GM23338 (cell line): Measurements from ENCODE around the gene ADAP1. TPM values are rescaled to one million over a fixed set of nuclear protein-coding genes. Genes with fewer than 3 reads are reported as not detected.

ENCODE experiments used
- ATAC-seq: fragments of 200-7000 bp; cut with Tn5 transposase; 3 replicates; pipeline ENCODE4 v1.9.1; 2020
- DNase-seq: peaks from one replicate; pipeline ENCODE4 v3.0.0-alpha.2; 2015; ENCODE audit warnings: low spot score
- H2AFZ ChIP-seq: fragments of 200-600 bp; sonication (generic); 2 replicates; pipeline ENCODE4 v1.8.0; 2016; ENCODE audit warnings: antibody characterized with exemption, mild to moderate bottlenecking, moderate library complexity
- H3F3A ChIP-seq: fragments of 200-600 bp; sonication (generic); replicated peaks from 2 replicates; pipeline ENCODE4 v1.8.0; 2017; ENCODE audit warnings: antibody characterized with exemption, mixed run types, low read depth
- H3K27ac ChIP-seq: fragments of 200-600 bp; sonication (generic); 2 replicates; pipeline ENCODE4 v1.6.1; 2016; ENCODE audit warnings: low read depth
- H3K27me3 ChIP-seq: fragments of 200-600 bp; sonication (generic); 2 replicates; pipeline ENCODE4 v1.8.0; 2016; ENCODE audit warnings: mild to moderate bottlenecking, mixed run types, moderate library complexity; ENCODE audit not compliant: insufficient read depth
- H3K36me3 ChIP-seq: fragments of 200-600 bp; sonication (generic); 2 replicates; pipeline ENCODE4 v1.8.0; 2016; ENCODE audit warnings: mild to moderate bottlenecking; ENCODE audit not compliant: insufficient read depth
- H3K4me1 ChIP-seq: fragments of 200-600 bp; sonication (generic); 2 replicates; pipeline ENCODE4 v1.8.0; 2016; ENCODE audit warnings: mild to moderate bottlenecking, moderate library complexity; ENCODE audit not compliant: insufficient read depth
- H3K4me2 ChIP-seq: fragments of 200-600 bp; sonication (generic); 2 replicates; pipeline ENCODE4 v1.7.1; 2017; ENCODE audit warnings: mixed run types
- H3K4me3 ChIP-seq: fragments of 200-600 bp; sonication (generic); 2 replicates; pipeline ENCODE4 v1.6.1; 2016; ENCODE audit warnings: mixed run types
- H3K79me2 ChIP-seq: fragments of 200-600 bp; sonication (generic); replicated peaks from 2 replicates; pipeline ENCODE4 v1.8.0; 2017; ENCODE audit warnings: mild to moderate bottlenecking; ENCODE audit not compliant: insufficient read depth
- H3K9me2 ChIP-seq: fragments of 200-600 bp; sonication (generic); 2 replicates; pipeline ENCODE4 v1.8.0; 2017; ENCODE audit not compliant: insufficient read depth
- H4K20me1 ChIP-seq: fragments of 200-600 bp; sonication (generic); replicated peaks from 2 replicates; pipeline ENCODE4 v1.8.0; 2017; ENCODE audit warnings: mild to moderate bottlenecking; ENCODE audit not compliant: insufficient read depth
- H3K27ac Mint-ChIP-seq: 2 replicates; pipeline ENCODE4 v1.8.0; 2020; ENCODE audit warnings: inconsistent platforms, mild to moderate bottlenecking, moderate library complexity, mixed read lengths
- H3K27me3 Mint-ChIP-seq: 3 replicates; pipeline ENCODE4 v1.8.0; 2022; ENCODE audit warnings: low read depth, mild to moderate bottlenecking, moderate library complexity, mixed read lengths, inconsistent platforms; ENCODE audit not compliant: insufficient read depth, poor library complexity
- H3K36me3 Mint-ChIP-seq: 3 replicates; pipeline ENCODE4 v1.8.0; 2021; ENCODE audit warnings: low read depth, mild to moderate bottlenecking, inconsistent platforms, moderate library complexity, mixed read lengths
- H3K4me1 Mint-ChIP-seq: 3 replicates; pipeline ENCODE4 v1.8.0; 2020; ENCODE audit warnings: mild to moderate bottlenecking, inconsistent platforms, mixed read lengths
- H3K4me3 Mint-ChIP-seq: 3 replicates; pipeline ENCODE4 v1.8.0; 2021; ENCODE audit warnings: moderate library complexity, mild to moderate bottlenecking, inconsistent platforms, mixed read lengths
- H3K9me3 Mint-ChIP-seq: 3 replicates; pipeline ENCODE4 v1.8.0; 2020; ENCODE audit warnings: moderate library complexity, mild to moderate bottlenecking, inconsistent platforms, mixed read lengths
- CREB1 ChIP-seq: fragments of 250-450 bp; sonication (Bioruptor Pico); IDR thresholded peaks from 2 replicates; pipeline ENCODE4 v1.5.0; 2020; ENCODE audit warnings: low read depth, mild to moderate bottlenecking, moderate library complexity
- EZH2 ChIP-seq: fragments of 200-600 bp; sonication (generic); IDR thresholded peaks from one replicate; pipeline ENCODE4 v1.8.0; 2017; ENCODE audit warnings: antibody characterized with exemption, mild to moderate bottlenecking, low read depth; ENCODE audit not compliant: unreplicated experiment
- JUNB ChIP-seq: IDR thresholded peaks from one replicate; pipeline ENCODE4 v1.6.1; 2016; ENCODE audit warnings: antibody characterized with exemption; ENCODE audit not compliant: unreplicated experiment
- NANOG ChIP-seq: IDR thresholded peaks from 2 replicates; pipeline ENCODE4 v1.6.1; 2016; ENCODE audit warnings: antibody characterized with exemption, borderline replicate concordance
- polyA plus RNA-seq: library from polyadenylated mRNA; unstranded; fragments of >200 nt; fragmentation: Nextera tagmentation; extraction: Ambion mirVana; gene quantifications from 2 replicates; pipeline ENCODE4 v1.2.1, GENCODE V29; 2016
- total RNA-seq: library from RNA; depleted of rRNA; stranded (reverse); fragments of >200 nt; shearing (Covaris generic); gene quantifications from 2 replicates; pipeline ENCODE4 v1.2.3, GENCODE V29; 2014
- TF ChIP-seq, protein P1 (sequence below): IDR thresholded peaks from 2 replicates; pipeline ENCODE4 v1.6.1; 2016; ENCODE audit warnings: antibody characterized with exemption
- TF ChIP-seq, protein P2 (sequence below): fragments of 250-450 bp; sonication (Bioruptor Pico); IDR thresholded peaks from 2 replicates; pipeline ENCODE4 v1.5.0; 2020; ENCODE audit warnings: mild to moderate bottlenecking, moderate library complexity
- TF ChIP-seq, protein P3 (sequence below), 2 experiments: fragments of 200-600 bp in 1 of 2; sonication (generic) in 1 of 2; conservative IDR thresholded peaks; 2 replicates each; pipeline versions ENCODE4 v1.5.1 to v1.6.1; 2016 to 2017; ENCODE audit warnings: antibody characterized with exemption in 2 of 2, low read depth in 2 of 2, mild to moderate bottlenecking in 2 of 2, moderate library complexity in 1 of 2

Gene ADAP1
- total and polyA plus RNA-seq, 2 experiments from 2014 or later, result 2.2 to 9.6 TPM

DNA sequence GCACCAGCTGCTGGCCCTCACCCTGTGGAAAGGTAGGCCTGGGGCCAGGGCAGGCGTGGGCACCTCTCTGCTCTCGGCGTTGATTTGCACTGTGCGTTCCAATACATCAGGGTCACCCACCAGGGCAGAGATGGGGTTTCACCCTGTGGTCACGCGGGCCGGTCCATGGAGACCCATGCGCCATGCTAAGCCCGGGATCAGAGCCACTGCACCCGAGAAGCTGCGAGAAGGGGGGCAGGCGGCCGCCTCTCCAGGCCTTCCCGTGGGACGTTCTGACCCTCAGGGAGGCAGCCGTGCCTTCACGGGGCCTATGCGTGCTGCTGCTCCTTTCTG lies 67.0 kb downstream of the ADAP1 start:
- Histone ChIP-seq H3K4me2 (no peak overlapping the region), H3K27me3 (no peaks in the 10 kb centered on the region), H3K79me2 (peaks cover 69% of the 10 kb centered on the region), H4K20me1 (peaks cover 22% of the 10 kb centered on the region), H3K27ac (no peak overlapping the region), H2AFZ (no peak overlapping the region), H3K4me1 (no peaks in the 10 kb centered on the region; the same call in 1 of the 2 replicates), H3K9me2 (no peaks in the 10 kb centered on the region), H3K36me3 (0 out of 2 replicates have a peak, but pooled peaks cover 6% of the 10 kb centered on the region), H3F3A (no peaks in the 10 kb centered on the region), H3K4me3 (no peak overlapping the region)
- peaks cover 42% of the 10 kb centered on the region for H3K36me3 Mint-ChIP-seq
- ATAC-seq (no peak), DNase-seq (no peak)
- H3K27me3 Mint-ChIP-seq, result peaks cover 2% of the 10 kb centered on the region
- H3K4me3 Mint-ChIP-seq, result no peak overlapping the region
- no peak overlapping the region for H3K27ac Mint-ChIP-seq
- H3K4me1 Mint-ChIP-seq, result peaks cover 10% of the 10 kb centered on the region
- H3K9me3 Mint-ChIP-seq, result no peaks in the 10 kb centered on the region
- no peak for TF ChIP-seq JUNB
- TF ChIP-seq, protein P1, sequence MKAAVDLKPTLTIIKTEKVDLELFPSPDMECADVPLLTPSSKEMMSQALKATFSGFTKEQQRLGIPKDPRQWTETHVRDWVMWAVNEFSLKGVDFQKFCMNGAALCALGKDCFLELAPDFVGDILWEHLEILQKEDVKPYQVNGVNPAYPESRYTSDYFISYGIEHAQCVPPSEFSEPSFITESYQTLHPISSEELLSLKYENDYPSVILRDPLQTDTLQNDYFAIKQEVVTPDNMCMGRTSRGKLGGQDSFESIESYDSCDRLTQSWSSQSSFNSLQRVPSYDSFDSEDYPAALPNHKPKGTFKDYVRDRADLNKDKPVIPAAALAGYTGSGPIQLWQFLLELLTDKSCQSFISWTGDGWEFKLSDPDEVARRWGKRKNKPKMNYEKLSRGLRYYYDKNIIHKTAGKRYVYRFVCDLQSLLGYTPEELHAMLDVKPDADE, result no peak
- no peak for TF ChIP-seq CREB1 (CRISPR knock-in tag)
- TF ChIP-seq EZH2, result no peak
- TF ChIP-seq, protein P2, sequence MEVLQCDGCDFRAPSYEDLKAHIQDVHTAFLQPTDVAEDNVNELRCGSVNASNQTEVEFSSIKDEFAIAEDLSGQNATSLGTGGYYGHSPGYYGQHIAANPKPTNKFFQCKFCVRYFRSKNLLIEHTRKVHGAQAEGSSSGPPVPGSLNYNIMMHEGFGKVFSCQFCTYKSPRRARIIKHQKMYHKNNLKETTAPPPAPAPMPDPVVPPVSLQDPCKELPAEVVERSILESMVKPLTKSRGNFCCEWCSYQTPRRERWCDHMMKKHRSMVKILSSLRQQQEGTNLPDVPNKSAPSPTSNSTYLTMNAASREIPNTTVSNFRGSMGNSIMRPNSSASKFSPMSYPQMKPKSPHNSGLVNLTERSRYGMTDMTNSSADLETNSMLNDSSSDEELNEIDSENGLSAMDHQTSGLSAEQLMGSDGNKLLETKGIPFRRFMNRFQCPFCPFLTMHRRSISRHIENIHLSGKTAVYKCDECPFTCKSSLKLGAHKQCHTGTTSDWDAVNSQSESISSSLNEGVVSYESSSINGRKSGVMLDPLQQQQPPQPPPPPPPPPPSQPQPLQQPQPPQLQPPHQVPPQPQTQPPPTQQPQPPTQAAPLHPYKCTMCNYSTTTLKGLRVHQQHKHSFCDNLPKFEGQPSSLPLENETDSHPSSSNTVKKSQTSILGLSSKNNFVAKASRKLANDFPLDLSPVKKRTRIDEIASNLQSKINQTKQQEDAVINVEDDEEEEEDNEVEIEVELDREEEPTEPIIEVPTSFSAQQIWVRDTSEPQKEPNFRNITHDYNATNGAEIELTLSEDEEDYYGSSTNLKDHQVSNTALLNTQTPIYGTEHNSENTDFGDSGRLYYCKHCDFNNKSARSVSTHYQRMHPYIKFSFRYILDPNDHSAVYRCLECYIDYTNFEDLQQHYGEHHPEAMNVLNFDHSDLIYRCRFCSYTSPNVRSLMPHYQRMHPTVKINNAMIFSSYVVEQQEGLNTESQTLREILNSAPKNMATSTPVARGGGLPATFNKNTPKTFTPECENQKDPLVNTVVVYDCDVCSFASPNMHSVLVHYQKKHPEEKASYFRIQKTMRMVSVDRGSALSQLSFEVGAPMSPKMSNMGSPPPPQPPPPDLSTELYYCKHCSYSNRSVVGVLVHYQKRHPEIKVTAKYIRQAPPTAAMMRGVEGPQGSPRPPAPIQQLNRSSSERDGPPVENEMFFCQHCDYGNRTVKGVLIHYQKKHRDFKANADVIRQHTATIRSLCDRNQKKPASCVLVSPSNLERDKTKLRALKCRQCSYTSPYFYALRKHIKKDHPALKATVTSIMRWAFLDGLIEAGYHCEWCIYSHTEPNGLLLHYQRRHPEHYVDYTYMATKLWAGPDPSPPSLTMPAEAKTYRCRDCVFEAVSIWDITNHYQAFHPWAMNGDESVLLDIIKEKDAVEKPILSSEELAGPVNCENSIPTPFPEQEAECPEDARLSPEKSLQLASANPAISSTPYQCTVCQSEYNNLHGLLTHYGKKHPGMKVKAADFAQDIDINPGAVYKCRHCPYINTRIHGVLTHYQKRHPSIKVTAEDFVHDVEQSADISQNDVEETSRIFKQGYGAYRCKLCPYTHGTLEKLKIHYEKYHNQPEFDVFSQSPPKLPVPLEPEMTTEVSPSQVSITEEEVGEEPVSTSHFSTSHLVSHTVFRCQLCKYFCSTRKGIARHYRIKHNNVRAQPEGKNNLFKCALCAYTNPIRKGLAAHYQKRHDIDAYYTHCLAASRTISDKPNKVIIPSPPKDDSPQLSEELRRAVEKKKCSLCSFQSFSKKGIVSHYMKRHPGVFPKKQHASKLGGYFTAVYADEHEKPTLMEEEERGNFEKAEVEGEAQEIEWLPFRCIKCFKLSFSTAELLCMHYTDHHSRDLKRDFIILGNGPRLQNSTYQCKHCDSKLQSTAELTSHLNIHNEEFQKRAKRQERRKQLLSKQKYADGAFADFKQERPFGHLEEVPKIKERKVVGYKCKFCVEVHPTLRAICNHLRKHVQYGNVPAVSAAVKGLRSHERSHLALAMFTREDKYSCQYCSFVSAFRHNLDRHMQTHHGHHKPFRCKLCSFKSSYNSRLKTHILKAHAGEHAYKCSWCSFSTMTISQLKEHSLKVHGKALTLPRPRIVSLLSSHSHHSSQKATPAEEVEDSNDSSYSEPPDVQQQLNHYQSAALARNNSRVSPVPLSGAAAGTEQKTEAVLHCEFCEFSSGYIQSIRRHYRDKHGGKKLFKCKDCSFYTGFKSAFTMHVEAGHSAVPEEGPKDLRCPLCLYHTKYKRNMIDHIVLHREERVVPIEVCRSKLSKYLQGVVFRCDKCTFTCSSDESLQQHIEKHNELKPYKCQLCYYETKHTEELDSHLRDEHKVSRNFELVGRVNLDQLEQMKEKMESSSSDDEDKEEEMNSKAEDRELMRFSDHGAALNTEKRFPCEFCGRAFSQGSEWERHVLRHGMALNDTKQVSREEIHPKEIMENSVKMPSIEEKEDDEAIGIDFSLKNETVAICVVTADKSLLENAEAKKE, result no peak
- TF ChIP-seq NANOG, result no peak
- TF ChIP-seq, protein P3, sequence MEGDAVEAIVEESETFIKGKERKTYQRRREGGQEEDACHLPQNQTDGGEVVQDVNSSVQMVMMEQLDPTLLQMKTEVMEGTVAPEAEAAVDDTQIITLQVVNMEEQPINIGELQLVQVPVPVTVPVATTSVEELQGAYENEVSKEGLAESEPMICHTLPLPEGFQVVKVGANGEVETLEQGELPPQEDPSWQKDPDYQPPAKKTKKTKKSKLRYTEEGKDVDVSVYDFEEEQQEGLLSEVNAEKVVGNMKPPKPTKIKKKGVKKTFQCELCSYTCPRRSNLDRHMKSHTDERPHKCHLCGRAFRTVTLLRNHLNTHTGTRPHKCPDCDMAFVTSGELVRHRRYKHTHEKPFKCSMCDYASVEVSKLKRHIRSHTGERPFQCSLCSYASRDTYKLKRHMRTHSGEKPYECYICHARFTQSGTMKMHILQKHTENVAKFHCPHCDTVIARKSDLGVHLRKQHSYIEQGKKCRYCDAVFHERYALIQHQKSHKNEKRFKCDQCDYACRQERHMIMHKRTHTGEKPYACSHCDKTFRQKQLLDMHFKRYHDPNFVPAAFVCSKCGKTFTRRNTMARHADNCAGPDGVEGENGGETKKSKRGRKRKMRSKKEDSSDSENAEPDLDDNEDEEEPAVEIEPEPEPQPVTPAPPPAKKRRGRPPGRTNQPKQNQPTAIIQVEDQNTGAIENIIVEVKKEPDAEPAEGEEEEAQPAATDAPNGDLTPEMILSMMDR (conservative IDR thresholded peaks at IDR 0.05; ENCODE audit: low read depth in 2 of 2), result no peak
